ENCODE measurements around the gene AMOTL2.

DNA sequence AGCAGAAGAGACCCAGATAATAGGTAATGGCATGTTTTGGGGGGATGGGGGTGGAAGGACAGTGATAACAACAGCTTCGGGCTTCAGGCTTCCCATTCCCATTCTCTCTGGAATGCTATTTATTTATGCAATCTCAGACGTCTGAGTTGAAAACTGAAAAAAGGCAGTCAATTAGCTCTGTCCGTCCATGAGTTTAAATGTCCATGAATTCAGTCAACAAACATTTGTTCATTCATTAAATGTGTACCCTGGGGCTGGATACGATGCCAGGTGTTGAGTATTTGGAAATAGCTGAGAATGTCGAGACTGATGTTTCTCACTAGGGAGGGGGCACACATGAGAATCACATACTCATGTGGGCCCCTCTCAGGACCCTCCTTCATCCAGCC lies 42.4 kb downstream of the AMOTL2 start:
- TF ChIP-seq, protein P1, sequence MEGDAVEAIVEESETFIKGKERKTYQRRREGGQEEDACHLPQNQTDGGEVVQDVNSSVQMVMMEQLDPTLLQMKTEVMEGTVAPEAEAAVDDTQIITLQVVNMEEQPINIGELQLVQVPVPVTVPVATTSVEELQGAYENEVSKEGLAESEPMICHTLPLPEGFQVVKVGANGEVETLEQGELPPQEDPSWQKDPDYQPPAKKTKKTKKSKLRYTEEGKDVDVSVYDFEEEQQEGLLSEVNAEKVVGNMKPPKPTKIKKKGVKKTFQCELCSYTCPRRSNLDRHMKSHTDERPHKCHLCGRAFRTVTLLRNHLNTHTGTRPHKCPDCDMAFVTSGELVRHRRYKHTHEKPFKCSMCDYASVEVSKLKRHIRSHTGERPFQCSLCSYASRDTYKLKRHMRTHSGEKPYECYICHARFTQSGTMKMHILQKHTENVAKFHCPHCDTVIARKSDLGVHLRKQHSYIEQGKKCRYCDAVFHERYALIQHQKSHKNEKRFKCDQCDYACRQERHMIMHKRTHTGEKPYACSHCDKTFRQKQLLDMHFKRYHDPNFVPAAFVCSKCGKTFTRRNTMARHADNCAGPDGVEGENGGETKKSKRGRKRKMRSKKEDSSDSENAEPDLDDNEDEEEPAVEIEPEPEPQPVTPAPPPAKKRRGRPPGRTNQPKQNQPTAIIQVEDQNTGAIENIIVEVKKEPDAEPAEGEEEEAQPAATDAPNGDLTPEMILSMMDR (IDR thresholded peaks at IDR 0.05), result no peak
- no peak for TF ChIP-seq POLR2A (IDR thresholded peaks at IDR 0.05)
- no peak for TF ChIP-seq POLR2AphosphoS5 (IDR thresholded peaks at IDR 0.05)
